SU-DHL-6 (cell line): Measurements from ENCODE around the gene CHTF8.

Experiments
- H2AFZ ChIP-seq: fragments of 200-600 bp; sonication (generic); 2 replicates; pipeline ENCODE4 v1.6.1; 2014; ENCODE audit warnings: low read depth, mild to moderate bottlenecking, moderate library complexity, mixed read lengths, antibody characterized with exemption, low read length; ENCODE audit not compliant: severe bottlenecking
- H3F3A ChIP-seq: fragments of 200-600 bp; shearing (Covaris generic); 2 replicates; pipeline ENCODE4 v1.6.0; 2016; ENCODE audit warnings: antibody characterized with exemption, mild to moderate bottlenecking; ENCODE audit not compliant: insufficient read depth
- H3K27ac ChIP-seq: fragments of 200-600 bp; sonication (generic); 2 replicates; pipeline ENCODE4 v1.5.1; 2016; ENCODE audit warnings: low read depth, mild to moderate bottlenecking, low read length, moderate library complexity, mixed read lengths
- H3K27me3 ChIP-seq: fragments of 200-600 bp; sonication (generic), shearing (Covaris generic); 2 replicates; pipeline ENCODE4 v1.6.0; 2014; ENCODE audit warnings: mild to moderate bottlenecking, low read length
- H3K36me3 ChIP-seq: fragments of 200-600 bp; sonication (generic); 2 replicates; pipeline ENCODE4 v1.6.1; 2014; ENCODE audit warnings: mild to moderate bottlenecking, low read length, mixed read lengths
- H3K4me2 ChIP-seq: fragments of 300-600, 200-600 bp; shearing (Covaris generic), sonication (generic); 2 replicates; pipeline ENCODE4 v1.6.0; 2014; ENCODE audit warnings: low read length, low read depth, mild to moderate bottlenecking; ENCODE audit not compliant: poor library complexity, severe bottlenecking
- H3K4me3 ChIP-seq: fragments of 200-600 bp; sonication (generic); 2 replicates; pipeline ENCODE4 v1.5.1; 2014; ENCODE audit warnings: antibody characterized with exemption, low read length, mild to moderate bottlenecking, mixed read lengths; ENCODE audit not compliant: insufficient read depth, poor library complexity, severe bottlenecking
- H3K79me2 ChIP-seq: fragments of 200-600 bp; sonication (generic); 2 replicates; pipeline ENCODE4 v1.6.1; 2014; ENCODE audit warnings: mild to moderate bottlenecking, low read length, moderate library complexity; ENCODE audit not compliant: insufficient read depth
- H3K9ac ChIP-seq: fragments of 200-600 bp; sonication (generic); 2 replicates; pipeline ENCODE4 v1.7.0; 2014; ENCODE audit warnings: mild to moderate bottlenecking, low read length
- H3K9me2 ChIP-seq: fragments of 200-600 bp; sonication (generic); replicated peaks from 2 replicates; pipeline ENCODE4 v1.6.1; 2014; ENCODE audit warnings: low read length; ENCODE audit not compliant: insufficient read depth
- H3K9me3 ChIP-seq: fragments of 200-600 bp; sonication (generic); 2 replicates; pipeline ENCODE4 v1.6.1; 2014; ENCODE audit warnings: low read length, mixed read lengths; ENCODE audit not compliant: insufficient read depth
- H4K20me1 ChIP-seq: fragments of 200-600 bp; sonication (generic); 2 replicates; pipeline ENCODE4 v1.6.1; 2014; ENCODE audit warnings: low read depth, mild to moderate bottlenecking, antibody characterized with exemption, low read length, moderate library complexity, mixed read lengths
- CTCF ChIP-seq: fragments of 200-600 bp; sonication (generic); IDR thresholded peaks from one replicate; pipeline ENCODE4 v1.5.1; 2017; ENCODE audit warnings: antibody characterized with exemption, mild to moderate bottlenecking, low read length, moderate library complexity; ENCODE audit not compliant: insufficient read depth, poor library complexity, severe bottlenecking
- EZH2phosphoT487 ChIP-seq: fragments of 200-600 bp; sonication (generic), shearing (Covaris generic); conservative IDR thresholded peaks from 2 replicates; pipeline ENCODE4 v1.6.1; 2018; ENCODE audit warnings: mild to moderate bottlenecking, antibody characterized with exemption, low read length, moderate library complexity, mixed read lengths

The CHTF8 gene

DNA sequence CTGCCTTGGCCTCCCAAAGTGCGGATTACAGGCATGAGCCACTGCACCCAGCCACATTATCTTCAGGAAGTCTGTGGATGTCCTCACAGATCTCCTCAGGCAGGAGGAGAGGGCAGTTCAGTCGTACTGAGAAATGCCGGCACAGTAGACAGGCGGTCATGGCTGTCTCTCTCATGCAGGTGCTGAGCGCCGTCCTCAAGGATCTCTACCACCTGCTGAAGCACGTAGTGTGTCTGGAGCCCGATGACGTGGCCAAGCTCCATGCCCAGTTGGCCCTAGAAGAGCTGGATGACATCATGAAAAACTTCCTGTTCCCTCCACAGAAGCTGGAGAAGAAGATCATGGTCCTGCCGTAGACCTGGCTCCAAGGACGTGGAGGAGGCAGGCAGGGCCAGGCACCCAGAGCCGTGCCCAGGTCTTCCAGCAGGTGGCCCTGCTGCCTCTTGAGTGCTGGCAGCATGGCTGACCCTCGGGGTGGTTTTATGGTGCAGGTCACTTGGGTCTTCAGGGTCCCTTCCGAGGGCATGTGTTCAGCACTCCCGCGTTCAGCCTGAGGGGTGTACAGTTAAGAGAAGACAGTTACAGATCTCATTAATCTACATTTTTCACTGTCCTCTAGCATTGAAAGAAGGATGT, 49.0 kb downstream of the CHTF8 start:
- no peaks in the 10 kb centered on the region for H3K9me2 ChIP-seq
- no peaks in the 10 kb centered on the region for H3K36me3 ChIP-seq
- no peak overlapping the region for H3K27ac ChIP-seq
- no peak overlapping the region for H3K4me3 ChIP-seq
- H3K9me3 ChIP-seq = no peaks in the 10 kb centered on the region
- no peak overlapping the region for H3K9ac ChIP-seq
- H3K4me2 ChIP-seq = no peak overlapping the region
- TF ChIP-seq CTCF (no peak), EZH2phosphoT487 (no peak)
- H2AFZ ChIP-seq = no peak overlapping the region
- H3F3A ChIP-seq = no peaks in the 10 kb centered on the region
- H3K79me2 ChIP-seq = no peaks in the 10 kb centered on the region
- H4K20me1 ChIP-seq = no peaks in the 10 kb centered on the region
- H3K27me3 ChIP-seq = no peaks in the 10 kb centered on the region

DNA sequence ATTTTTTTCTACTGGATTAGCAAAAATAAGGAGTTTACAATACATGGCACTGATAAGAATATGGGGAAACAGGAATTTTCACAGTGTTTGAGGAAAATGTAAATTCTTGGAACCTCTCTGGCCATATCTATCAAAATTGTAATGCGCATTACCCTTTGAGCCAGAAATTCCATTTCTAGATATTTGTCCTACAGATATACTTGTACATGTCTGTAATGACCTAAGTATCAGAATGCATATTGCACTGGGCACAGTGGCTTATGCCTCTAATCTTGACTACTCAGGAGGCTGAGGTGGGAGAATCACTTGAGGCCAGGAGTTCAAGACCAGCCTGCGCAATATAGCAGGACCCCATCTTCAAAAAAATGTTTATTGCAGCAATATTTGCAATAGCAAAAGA, 52.7 kb downstream of the CHTF8 start:
- no peak overlapping the region for H3K9ac ChIP-seq
- no peaks in the 10 kb centered on the region for H3K27me3 ChIP-seq
- H3K9me2 ChIP-seq = no peaks in the 10 kb centered on the region
- no peak overlapping the region for H3K4me2 ChIP-seq
- no peaks in the 10 kb centered on the region for H3K79me2 ChIP-seq
- no peaks in the 10 kb centered on the region for H3K36me3 ChIP-seq
- H3F3A ChIP-seq = no peaks in the 10 kb centered on the region
- no peak overlapping the region for H3K4me3 ChIP-seq
- no peaks in the 10 kb centered on the region for H3K9me3 ChIP-seq
- H4K20me1 ChIP-seq = no peaks in the 10 kb centered on the region
- H2AFZ ChIP-seq = no peak overlapping the region
- no peak overlapping the region for H3K27ac ChIP-seq
- TF ChIP-seq EZH2phosphoT487 = no peak
- no peak for TF ChIP-seq CTCF

DNA sequence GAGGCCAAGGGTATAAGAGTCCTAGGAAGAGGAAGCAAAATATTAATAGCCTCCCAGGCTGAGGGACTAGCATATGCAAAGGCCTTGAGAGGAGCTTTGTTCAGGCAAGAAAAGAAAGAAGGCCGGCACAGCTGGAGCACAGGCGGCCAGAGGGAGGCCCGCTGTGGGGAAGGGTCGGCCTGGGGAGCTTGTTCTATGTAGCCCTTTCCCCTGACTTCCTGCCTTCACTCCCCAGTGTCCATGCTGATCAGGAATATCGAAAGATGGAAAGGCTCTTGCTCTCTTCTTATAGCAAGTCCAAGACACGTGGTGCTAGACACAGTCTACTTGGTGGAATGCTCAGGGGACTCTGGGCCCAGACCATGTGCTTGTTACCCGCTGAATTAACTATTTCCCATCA, 54.3 kb downstream of the CHTF8 start:
- Histone ChIP-seq H3K4me2 (no peak overlapping the region), H3K9ac (no peak overlapping the region), H3K9me3 (no peaks in the 10 kb centered on the region), H3K36me3 (no peaks in the 10 kb centered on the region), H3F3A (no peaks in the 10 kb centered on the region), H4K20me1 (no peaks in the 10 kb centered on the region), H3K9me2 (no peaks in the 10 kb centered on the region), H3K27ac (no peak overlapping the region), H3K4me3 (no peak overlapping the region), H3K79me2 (no peaks in the 10 kb centered on the region), H2AFZ (no peak overlapping the region), H3K27me3 (no peaks in the 10 kb centered on the region)
- no peak for TF ChIP-seq EZH2phosphoT487
- TF ChIP-seq CTCF = no peak

DNA sequence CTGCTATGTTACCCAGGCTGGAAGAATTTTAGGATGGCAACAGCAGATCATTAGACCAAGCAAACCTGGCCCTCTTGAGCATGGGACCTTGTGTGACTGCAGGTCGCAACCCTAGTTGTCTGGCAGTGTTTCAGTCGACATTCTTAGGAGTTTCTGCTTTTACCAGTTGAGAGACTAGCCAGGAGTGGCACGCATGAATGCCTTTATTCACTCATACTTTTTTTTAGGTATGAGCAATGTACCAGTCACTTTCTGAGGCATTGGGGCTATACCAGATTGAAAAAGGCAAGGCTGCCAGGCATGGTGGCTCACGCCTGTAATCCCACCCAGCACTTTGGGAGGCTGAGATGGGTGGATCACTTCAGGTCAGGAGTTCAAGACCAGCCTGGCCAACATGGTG, 55.1 kb downstream of the CHTF8 start:
- Histone ChIP-seq H3K36me3 (no peaks in the 10 kb centered on the region), H3K27me3 (no peaks in the 10 kb centered on the region), H4K20me1 (no peaks in the 10 kb centered on the region), H3K9me3 (no peaks in the 10 kb centered on the region), H3K9me2 (no peaks in the 10 kb centered on the region), H3F3A (no peaks in the 10 kb centered on the region), H3K9ac (no peak overlapping the region), H2AFZ (no peak overlapping the region), H3K27ac (no peak overlapping the region), H3K4me3 (no peak overlapping the region), H3K79me2 (no peaks in the 10 kb centered on the region), H3K4me2 (no peak overlapping the region)
- no peak for TF ChIP-seq EZH2phosphoT487
- no peak for TF ChIP-seq CTCF
